ENCODE data around the gene ABI2. TPM values are rescaled to one million over a fixed set of nuclear protein-coding genes. Genes with fewer than 3 reads are reported as not detected.
"Not testable (repeated sequence)": the region's sequence is repeated elsewhere in the genome, so short reads cannot be mapped to it uniquely, and the experiment has no call there.

The ABI2 gene
- polyA plus RNA-seq, 1 experiment, result 42.5 TPM

DNA sequence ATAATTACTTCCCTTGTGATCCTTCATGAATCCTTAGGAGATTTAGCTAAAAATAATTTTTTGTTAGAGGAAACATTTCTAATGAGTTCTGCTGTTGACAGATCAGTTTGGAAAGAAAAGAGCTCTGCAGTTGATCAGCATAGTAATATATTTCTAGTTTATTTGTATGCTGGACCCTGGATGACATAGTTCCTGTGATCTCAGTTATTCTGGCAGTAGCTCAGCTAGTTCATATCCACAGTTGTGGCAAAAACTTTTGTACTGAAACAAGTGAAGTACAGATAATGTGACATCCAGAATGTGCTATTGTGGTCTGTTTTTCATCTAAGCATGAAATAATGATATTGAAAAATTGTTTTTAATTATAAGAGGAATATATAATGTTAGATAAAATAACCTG is 33.7 kb downstream of the ABI2 start:
- TF ChIP-seq, protein P1, sequence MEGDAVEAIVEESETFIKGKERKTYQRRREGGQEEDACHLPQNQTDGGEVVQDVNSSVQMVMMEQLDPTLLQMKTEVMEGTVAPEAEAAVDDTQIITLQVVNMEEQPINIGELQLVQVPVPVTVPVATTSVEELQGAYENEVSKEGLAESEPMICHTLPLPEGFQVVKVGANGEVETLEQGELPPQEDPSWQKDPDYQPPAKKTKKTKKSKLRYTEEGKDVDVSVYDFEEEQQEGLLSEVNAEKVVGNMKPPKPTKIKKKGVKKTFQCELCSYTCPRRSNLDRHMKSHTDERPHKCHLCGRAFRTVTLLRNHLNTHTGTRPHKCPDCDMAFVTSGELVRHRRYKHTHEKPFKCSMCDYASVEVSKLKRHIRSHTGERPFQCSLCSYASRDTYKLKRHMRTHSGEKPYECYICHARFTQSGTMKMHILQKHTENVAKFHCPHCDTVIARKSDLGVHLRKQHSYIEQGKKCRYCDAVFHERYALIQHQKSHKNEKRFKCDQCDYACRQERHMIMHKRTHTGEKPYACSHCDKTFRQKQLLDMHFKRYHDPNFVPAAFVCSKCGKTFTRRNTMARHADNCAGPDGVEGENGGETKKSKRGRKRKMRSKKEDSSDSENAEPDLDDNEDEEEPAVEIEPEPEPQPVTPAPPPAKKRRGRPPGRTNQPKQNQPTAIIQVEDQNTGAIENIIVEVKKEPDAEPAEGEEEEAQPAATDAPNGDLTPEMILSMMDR (IDR thresholded peaks at IDR 0.05; ENCODE audit: low read depth, low read length), result no peak
- no peak overlapping the region for H3K4me3 ChIP-seq (ENCODE audit: low read depth, low read length)
- CTCF ChIA-PET, result no interaction called here
- no peaks in the 10 kb centered on the region for H3K27me3 ChIP-seq (ENCODE audit: control insufficient read depth, insufficient read depth, low read length)
- no peaks in the 10 kb centered on the region for H3K9me3 ChIP-seq (ENCODE audit: control insufficient read depth, insufficient read depth, low read length)
- DNase-seq (ENCODE audit: low read depth, low spot score), result no peak
- no peak overlapping the region for H3K27ac ChIP-seq (ENCODE audit: low read depth, low read length)
- POLR2A ChIA-PET, result no interaction called here

DNA sequence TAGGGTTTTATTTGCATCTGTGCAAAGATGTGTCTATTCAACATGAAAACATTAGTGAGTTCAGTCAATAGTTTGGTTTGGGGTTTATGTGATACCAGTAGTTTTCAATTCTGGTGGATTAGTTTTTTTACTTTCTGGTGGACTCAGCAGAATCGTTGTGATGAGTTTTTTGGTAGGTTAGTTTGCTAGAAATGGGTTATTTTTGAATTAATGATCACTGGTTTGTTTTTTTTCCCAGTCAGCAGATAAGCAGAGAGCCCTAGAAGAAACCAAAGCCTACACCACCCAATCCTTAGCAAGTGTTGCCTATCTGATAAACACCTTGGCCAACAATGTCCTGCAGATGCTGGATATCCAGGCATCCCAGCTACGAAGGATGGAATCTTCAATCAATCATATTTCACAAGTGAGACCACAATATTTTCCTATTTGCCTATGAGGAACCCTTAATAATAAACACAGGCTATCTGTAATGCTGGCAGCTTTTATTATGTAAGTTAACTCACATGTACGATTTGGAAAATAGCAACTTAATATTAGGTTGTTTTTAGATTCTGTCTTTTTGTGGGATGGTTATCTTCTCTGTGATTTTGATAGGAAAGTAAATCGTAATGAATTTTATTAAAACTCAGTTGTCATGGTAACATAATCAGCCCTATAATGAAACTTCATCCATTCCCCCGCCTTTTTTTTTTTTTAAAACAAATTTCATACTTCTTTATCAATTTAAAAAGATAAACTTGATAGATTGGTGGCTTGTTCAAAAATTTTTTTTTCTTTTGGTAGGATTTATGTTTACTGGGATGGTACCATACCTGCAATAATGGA is 38.7 kb downstream of the ABI2 start:
- no peaks in the 10 kb centered on the region for H3K9me3 ChIP-seq (ENCODE audit: control insufficient read depth, insufficient read depth, low read length)
- TF ChIP-seq, protein P1 (IDR thresholded peaks at IDR 0.05; ENCODE audit: low read depth, low read length), result no peak
- ChIA-PET CTCF (no interaction called here), POLR2A (no interaction called here)
- H3K27me3 ChIP-seq (ENCODE audit: control insufficient read depth, insufficient read depth, low read length), result no peaks in the 10 kb centered on the region
- no peak overlapping the region for H3K4me3 ChIP-seq (ENCODE audit: low read depth, low read length)
- DNase-seq (ENCODE audit: low read depth, low spot score), result no peak
- no peak overlapping the region for H3K27ac ChIP-seq (ENCODE audit: low read depth, low read length)

DNA sequence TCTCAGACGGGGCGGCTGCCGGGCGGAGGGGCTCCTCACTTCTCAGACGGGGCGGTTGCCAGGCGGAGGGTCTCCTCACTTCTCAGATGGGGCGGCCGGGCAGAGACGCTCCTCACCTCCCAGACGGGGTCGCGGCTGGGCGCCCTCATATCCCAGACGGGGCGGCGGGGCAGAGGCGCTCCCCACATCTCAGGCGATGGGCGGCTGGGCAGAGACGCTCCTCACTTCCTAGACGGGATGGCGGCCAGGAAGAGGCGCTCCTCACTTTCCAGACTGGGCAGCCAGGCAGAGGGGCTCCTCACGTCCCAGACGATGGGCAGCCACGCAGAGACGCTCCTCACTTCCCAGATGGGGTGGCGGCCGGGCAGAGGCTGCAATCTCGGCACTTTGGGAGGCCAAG is 44.5 kb downstream of the ABI2 start:
- H3K4me3 ChIP-seq (ENCODE audit: low read depth, low read length); DNase-seq (ENCODE audit: low read depth, low spot score); POLR2A ChIA-PET; H3K9me3 ChIP-seq (ENCODE audit: control insufficient read depth, insufficient read depth, low read length); CTCF ChIA-PET; H3K27ac ChIP-seq (ENCODE audit: low read depth, low read length); H3K27me3 ChIP-seq (ENCODE audit: control insufficient read depth, insufficient read depth, low read length): not testable (repeated sequence)

DNA sequence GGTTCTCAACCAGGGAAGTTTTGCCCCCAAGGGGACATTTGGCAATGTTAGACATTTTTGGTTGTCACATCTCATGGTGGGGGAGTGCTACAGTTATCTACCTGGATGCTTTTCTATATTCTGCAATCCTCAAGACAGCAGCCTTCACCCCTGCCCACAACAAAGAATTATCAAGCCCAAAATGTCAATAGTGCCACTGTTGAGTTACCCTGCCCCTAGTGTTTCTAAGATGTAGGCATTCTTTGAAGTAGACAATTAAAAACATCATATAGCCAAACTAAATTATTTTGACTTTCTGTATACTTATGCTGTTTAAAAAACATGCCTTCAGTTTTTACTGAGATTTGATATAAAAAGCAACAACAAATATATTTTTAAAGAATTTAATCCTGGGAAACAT is 48.0 kb downstream of the ABI2 start:
- no peak for DNase-seq (ENCODE audit: low read depth, low spot score)
- TF ChIP-seq, protein P1 (IDR thresholded peaks at IDR 0.05; ENCODE audit: low read depth, low read length), result no peak
- Histone ChIP-seq H3K9me3 (ENCODE audit: control insufficient read depth, insufficient read depth, low read length) (no peaks in the 10 kb centered on the region), H3K27ac (ENCODE audit: low read depth, low read length) (no peak overlapping the region), H3K27me3 (ENCODE audit: control insufficient read depth, insufficient read depth, low read length) (no peaks in the 10 kb centered on the region), H3K4me3 (ENCODE audit: low read depth, low read length) (no peak overlapping the region)
- CTCF ChIA-PET, result no interaction called here
- POLR2A ChIA-PET, result no interaction called here

DNA sequence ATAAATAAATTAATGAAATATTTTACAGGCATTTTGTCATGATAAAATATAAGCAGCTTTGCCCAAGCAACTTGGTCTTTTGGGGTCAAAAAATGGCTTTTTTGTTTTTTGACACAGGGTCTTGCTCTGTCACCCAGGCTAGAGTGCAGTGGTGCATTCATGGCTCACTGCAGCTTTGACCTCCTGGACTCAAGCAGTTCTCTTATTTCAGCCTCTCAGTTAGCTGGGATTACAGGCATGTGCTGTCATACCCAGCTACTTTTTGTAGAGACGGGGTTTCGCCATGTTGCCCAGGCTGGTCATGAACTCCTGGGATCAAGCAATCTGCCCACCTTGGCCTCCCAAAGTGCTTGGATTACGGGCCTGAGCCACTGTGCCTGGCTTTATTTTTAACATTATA is 51.0 kb downstream of the ABI2 start:
- no peaks in the 10 kb centered on the region for H3K27me3 ChIP-seq (ENCODE audit: control insufficient read depth, insufficient read depth, low read length)
- TF ChIP-seq, protein P1 (IDR thresholded peaks at IDR 0.05; ENCODE audit: low read depth, low read length), result no peak
- no peak overlapping the region for H3K4me3 ChIP-seq (ENCODE audit: low read depth, low read length)
- CTCF ChIA-PET, result no interaction called here
- no peak for DNase-seq (ENCODE audit: low read depth, low spot score)
- no peak overlapping the region for H3K27ac ChIP-seq (ENCODE audit: low read depth, low read length)
- H3K9me3 ChIP-seq (ENCODE audit: control insufficient read depth, insufficient read depth, low read length), result no peaks in the 10 kb centered on the region
- POLR2A ChIA-PET, result no interaction called here
